T-cell (primary cell): ENCODE data around the gene POC1A. TPM values are rescaled to one million over a fixed set of nuclear protein-coding genes. Genes with fewer than 3 reads are reported as not detected.

Experiments
- ATAC-seq, 4 experiments: fragments of 200-7000 bp in 3 of 4; fragments of 150-1000 bp in 1 of 4; cut with Tn5 transposase; replicated peaks in 1 of 4; 1 replicate in 3 of 4; 2 replicates in 1 of 4; pipeline ENCODE4 v1.10.0; 2021; ENCODE audit warnings: moderate library complexity in 3 of 4, mild to moderate bottlenecking in 2 of 4, moderate number of reproducible peaks in 1 of 4
- CTCF ChIA-PET, 2 donors: fragments of 300-600 bp; sonication (Branson Sonifier 250); formaldehyde crosslinking; loops; one replicate each; lab custom pipeline; 2022; ENCODE audit warnings: antibody characterized with exemption in 2 of 2; lab: Charles Lee
- POLR2A ChIA-PET, 2 donors: fragments of 300-600 bp; sonication (Branson Sonifier 250); formaldehyde crosslinking; loops; one replicate each; lab custom pipeline; 2022; ENCODE audit warnings: antibody characterized with exemption in 2 of 2; lab: Charles Lee
- DNase-seq, 35 experiments: peaks; one replicate each; pipeline versions ENCODE4 v3.0.0 to v3.0.0-alpha.2; 2013 to 2023
- H3K27ac ChIP-seq: one replicate; pipeline ENCODE4 v1.5.1; 2013; ENCODE audit warnings: low read length
- H3K27me3 ChIP-seq, 2 experiments: replicated peaks in 1 of 2; 1 replicate in 1 of 2; 2 replicates in 1 of 2; pipeline versions ENCODE4 v1.6.1 to v1.7.0; 2013; ENCODE audit warnings: low read length in 1 of 2, mixed read lengths in 1 of 2; ENCODE audit not compliant: control insufficient read depth in 2 of 2, insufficient read depth in 2 of 2; ENCODE audit errors: extremely low read depth in 1 of 2
- H3K36me3 ChIP-seq, 2 donors: 1 replicate in 1 of 2; 2 replicates in 1 of 2; pipeline versions ENCODE4 v1.6.1 to v1.7.0; 2013; ENCODE audit warnings: low read length in 1 of 2; ENCODE audit not compliant: control insufficient read depth in 2 of 2, insufficient read depth in 1 of 2; ENCODE audit errors: extremely low read depth in 1 of 2
- H3K4me1 ChIP-seq, 2 experiments: 1 replicate in 1 of 2; 2 replicates in 1 of 2; pipeline versions ENCODE4 v1.6.1 to v1.7.0; 2013; ENCODE audit warnings: low read length in 2 of 2, mixed read lengths in 1 of 2; ENCODE audit not compliant: insufficient read depth in 2 of 2, control insufficient read depth in 1 of 2; ENCODE audit errors: extremely low read depth in 1 of 2
- H3K4me3 ChIP-seq, 2 donors: 1 replicate in 1 of 2; 2 replicates in 1 of 2; pipeline versions ENCODE4 v1.5.1 to v1.7.0; 2013; ENCODE audit warnings: mild to moderate bottlenecking in 2 of 2, low read length in 1 of 2, moderate library complexity in 1 of 2; ENCODE audit not compliant: control insufficient read depth in 1 of 2; ENCODE audit errors: extremely low read depth in 1 of 2
- H3K9me3 ChIP-seq: 2 replicates; pipeline ENCODE4 v1.7.0; 2013
- H3K27ac Mint-ChIP-seq, 2 donors: one replicate each; pipeline ENCODE4 v1.8.0; 2020 to 2021; ENCODE audit warnings: mild to moderate bottlenecking in 2 of 2, mixed read lengths in 2 of 2
- H3K27me3 Mint-ChIP-seq, 2 donors: one replicate each; pipeline ENCODE4 v1.8.0; 2021 to 2022; ENCODE audit warnings: mixed read lengths in 2 of 2
- H3K36me3 Mint-ChIP-seq: one replicate; pipeline ENCODE4 v1.8.0; 2021; ENCODE audit warnings: mixed read lengths
- H3K4me1 Mint-ChIP-seq, 3 donors: one replicate each; pipeline ENCODE4 v1.8.0; 2020 to 2022; ENCODE audit warnings: mixed read lengths in 3 of 3, mild to moderate bottlenecking in 1 of 3
- H3K4me3 Mint-ChIP-seq, 3 donors: one replicate each; pipeline ENCODE4 v1.8.0; 2020 to 2022; ENCODE audit warnings: mild to moderate bottlenecking in 3 of 3, mixed read lengths in 3 of 3, moderate library complexity in 3 of 3
- H3K9me3 Mint-ChIP-seq, 3 donors: one replicate each; pipeline ENCODE4 v1.8.0; 2020 to 2022; ENCODE audit warnings: mixed read lengths in 3 of 3
- WGBS: methylation state at CpG from one replicate; pipeline ENCODE4 v1.1.5; 2013; ENCODE audit warnings: missing lambda C conversion rate; ENCODE audit not compliant: insufficient coverage; 5-methylcytosine and 5-hydroxymethylcytosine counted together
- total RNA-seq, 35 experiments: library from RNA in 6 of 35; stranded (reverse) in 6 of 35; fragments of 120-200 nt in 1 of 35; gene quantifications; one replicate each; pipeline versions ENCODE4 v1.2.1 to v1.2.4 and lab custom pipeline; 2013 to 2026

The POC1A gene
- total RNA-seq, 5 donors from 2014 or later (not counting 1 experiment from before 2014, with no cell fraction given), result 0.91 to 1.9 (median 1.7) TPM

DNA sequence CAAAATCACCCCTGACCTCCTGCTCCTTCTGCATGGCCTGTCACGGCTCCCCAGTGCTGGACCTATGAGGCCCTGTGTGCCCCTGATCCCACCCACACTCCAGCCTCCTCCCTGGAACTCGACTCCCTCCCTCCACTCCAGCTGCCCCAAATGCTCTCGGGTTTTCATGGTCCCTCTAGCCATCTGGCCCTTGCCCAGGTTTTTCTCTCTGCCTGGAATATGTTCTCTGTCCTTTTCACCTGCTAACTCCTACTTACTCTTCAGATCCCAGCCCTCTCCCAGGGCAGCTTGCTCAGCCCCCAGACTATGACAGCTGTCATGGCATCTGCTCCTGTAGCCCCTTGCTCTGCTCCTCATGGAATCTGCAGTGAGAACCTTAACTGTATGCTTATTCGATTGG, 128.2 kb downstream of the POC1A start:
- Mint-ChIP-seq H3K27me3 (no peaks in the 10 kb centered on the region), H3K27ac (no peak overlapping the region), H3K4me1 (peaks cover 0 to 9% (median 0%) of the 10 kb centered on the region in 3 donors), H3K9me3 (no peaks in the 10 kb centered on the region), H3K4me3 (no peak overlapping the region), H3K36me3 (no peaks in the 10 kb centered on the region)
- H3K4me1 ChIP-seq, result peaks cover 0 to 2% of the 10 kb centered on the region in 2 experiments
- ChIA-PET POLR2A (no interaction called here), CTCF (no interaction called here)
- ATAC-seq, result no peak
- no peak overlapping the region for H3K27ac ChIP-seq
- no peaks in the 10 kb centered on the region for H3K27me3 ChIP-seq
- WGBS, result 73% methylated on average over 4 of the region's 4 CpGs
- no peaks in the 10 kb centered on the region for H3K9me3 ChIP-seq
- H3K36me3 ChIP-seq, result no peaks in the 10 kb centered on the region
- no peak overlapping the region for H3K4me3 ChIP-seq
- no peak for DNase-seq

DNA sequence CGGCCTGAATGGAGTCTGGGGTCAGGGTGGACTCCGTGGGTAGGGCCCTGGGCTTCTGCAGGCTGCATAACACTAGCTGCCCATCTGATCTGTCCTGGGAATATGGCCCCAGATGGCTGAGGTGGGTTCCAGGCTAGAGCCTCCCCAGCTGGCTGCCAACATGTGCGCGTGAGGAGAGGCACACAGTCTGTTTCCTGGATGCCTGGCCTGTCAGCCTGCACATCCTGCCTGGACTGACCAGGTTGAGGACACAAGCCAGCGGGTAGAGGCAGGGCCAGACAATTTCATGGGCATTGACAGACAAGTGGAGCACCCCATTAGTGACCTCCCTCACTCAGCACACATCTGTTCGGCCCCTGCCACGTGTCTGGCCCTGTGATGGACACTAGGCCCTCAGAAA, 128.8 kb downstream of the POC1A start:
- ATAC-seq (no peak), DNase-seq (no peak)
- no peaks in the 10 kb centered on the region for H3K27me3 ChIP-seq
- Mint-ChIP-seq H3K4me3 (no peak overlapping the region), H3K27me3 (no peaks in the 10 kb centered on the region), H3K27ac (no peak overlapping the region), H3K4me1 (peaks cover 0 to 9% (median 0%) of the 10 kb centered on the region in 3 donors), H3K9me3 (no peaks in the 10 kb centered on the region), H3K36me3 (no peaks in the 10 kb centered on the region)
- H3K4me1 ChIP-seq, result peaks cover 0 to 2% of the 10 kb centered on the region in 2 experiments
- H3K27ac ChIP-seq, result no peak overlapping the region
- no peaks in the 10 kb centered on the region for H3K9me3 ChIP-seq
- no peak overlapping the region for H3K4me3 ChIP-seq
- ChIA-PET CTCF (no interaction called here), POLR2A (interaction anchor here in 1 of 2 donors (0.7 kb wide), 1 partner anchor 130 kb away, joined by 3 read pairs; no protein-coding TSS in a partner anchor)
- 72% methylated on average over 7 of the region's 7 CpGs for WGBS
- no peaks in the 10 kb centered on the region for H3K36me3 ChIP-seq

Other genes with a start within 250 kb of the POC1A start
- 10 to 100 TPM; 11.4 to 20.5 (median 18.3) TPM for gene RRP9, start 212.5 kb downstream of the POC1A start, total RNA-seq
- gene PARP3, start 212.1 kb downstream of the POC1A start, total RNA-seq, result 10 to 100 TPM in 3 of 5 donors, 1 to 10 TPM in 2; 8.7 to 16.3 (median 12.4) TPM
- gene GPR62, start 199.0 kb downstream of the POC1A start, total RNA-seq, result not detected
- gene PCBP4, start 187.0 kb downstream of the POC1A start, total RNA-seq, result 10 to 100 TPM; 11.7 to 33.3 (median 26.6) TPM
- 10 to 100 TPM; 55.7 to 86.4 (median 78.5) TPM for gene ABHD14B, start 180.4 kb downstream of the POC1A start, total RNA-seq
- 10 to 100 TPM; 14.3 to 26.5 (median 20.8) TPM for gene ABHD14A, start 179.4 kb downstream of the POC1A start, total RNA-seq
- 10 to 100 TPM in 3 of 5 donors, 1 to 10 TPM in 2; 6.2 to 19.0 (median 13.3) TPM for gene ACY1, start 170.9 kb downstream of the POC1A start, total RNA-seq
- 1,000 to 10,000 TPM; 1,518 to 1,711 (median 1,629) TPM for gene RPL29, start 158.5 kb downstream of the POC1A start, total RNA-seq
- gene DUSP7, start 97.9 kb downstream of the POC1A start, total RNA-seq, result 10 to 100 TPM; 11.3 to 41.3 (median 39.0) TPM
- gene ALAS1, start 43.7 kb upstream of the POC1A start, total RNA-seq, result 10 to 100 TPM; 12.2 to 32.7 (median 27.1) TPM
- gene TLR9, start 71.2 kb upstream of the POC1A start, total RNA-seq, result 1 to 10 TPM in 3 of 5 donors, under 1 TPM in 1, not detected in 1; 0.54 to 2.9 (median 2.1) TPM
- gene TWF2, start 84.7 kb upstream of the POC1A start, total RNA-seq, result 10 to 100 TPM; 49.8 to 99.9 (median 88.3) TPM
- 10 to 100 TPM; 63.4 to 78.1 (median 73.4) TPM for gene PPM1M, start 91.3 kb upstream of the POC1A start, total RNA-seq
- 100 to 1,000 TPM; 119 to 159 (median 154) TPM for gene WDR82, start 124.2 kb upstream of the POC1A start, total RNA-seq
- 10 to 100 TPM; 36.7 to 42.5 (median 37.5) TPM for gene GLYCTK, start 133.4 kb upstream of the POC1A start, total RNA-seq
- 10 to 100 TPM; 41.5 to 72.0 (median 44.2) TPM for gene DNAH1, start 161.9 kb upstream of the POC1A start, total RNA-seq